T-helper 2 cell treated with Interferon-gamma antibody and Interleukin-4, amounts not matched to agents 5 μg/mL and 100 μg/mL, for 36 hours (primary cell): Measurements from ENCODE around the gene MOB2.
"Not testable (repeated sequence)": the region's sequence is repeated elsewhere in the genome, so short reads cannot be mapped to it uniquely, and the experiment has no call there.

Source experiments
- DNase-seq: peaks from one replicate; pipeline ENCODE4 v3.0.0; 2021; ENCODE audit warnings: low spot score
- H3K27ac Mint-ChIP-seq: one replicate; pipeline ENCODE4 v1.8.0; 2021; ENCODE audit warnings: mild to moderate bottlenecking, mixed read lengths
- H3K27me3 Mint-ChIP-seq: one replicate; pipeline ENCODE4 v1.8.0; 2021; ENCODE audit warnings: low read depth, mixed read lengths
- H3K36me3 Mint-ChIP-seq: one replicate; pipeline ENCODE4 v1.8.0; 2021; ENCODE audit warnings: low read depth, mixed read lengths
- H3K4me1 Mint-ChIP-seq: one replicate; pipeline ENCODE4 v1.8.0; 2021; ENCODE audit warnings: low read depth, mixed read lengths
- H3K4me3 Mint-ChIP-seq: one replicate; pipeline ENCODE4 v1.8.0; 2022; ENCODE audit warnings: mild to moderate bottlenecking, moderate library complexity, mixed read lengths
- H3K9me3 Mint-ChIP-seq: one replicate; pipeline ENCODE4 v1.8.0; 2021; ENCODE audit warnings: mixed read lengths

The MOB2 gene

GRCh38 chr11:1440066-1440465, 46.5 kb downstream of the MOB2 start:
- H3K9me3 Mint-ChIP-seq, result no peaks in the 10 kb centered on the region
- H3K27me3 Mint-ChIP-seq, result no peaks in the 10 kb centered on the region
- no peaks in the 10 kb centered on the region for H3K36me3 Mint-ChIP-seq
- no peak for DNase-seq
- H3K27ac Mint-ChIP-seq, result no peak overlapping the region
- no peaks in the 10 kb centered on the region for H3K4me1 Mint-ChIP-seq
- H3K4me3 Mint-ChIP-seq, result no peak overlapping the region

DNA sequence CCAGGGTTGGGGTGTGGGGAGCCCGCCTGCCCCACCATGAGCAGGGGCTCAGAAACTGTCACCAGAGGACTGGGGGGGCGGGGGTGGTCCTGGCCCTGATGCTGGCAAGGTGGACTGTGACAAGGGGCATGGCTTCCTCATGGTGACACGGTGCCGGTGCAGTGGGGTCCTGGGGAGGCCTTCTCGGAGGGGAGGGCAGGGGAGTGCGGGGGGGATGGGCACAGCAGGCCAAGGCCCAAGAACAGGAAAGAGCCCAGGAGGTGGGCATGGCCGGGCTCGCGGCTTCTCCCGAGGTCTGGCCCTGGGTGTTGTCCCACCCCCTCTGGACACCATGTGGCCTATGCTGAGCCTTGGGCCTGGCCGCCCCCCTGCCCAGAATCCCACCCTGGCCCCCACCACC, 47.2 kb downstream of the MOB2 start:
- no peaks in the 10 kb centered on the region for H3K27me3 Mint-ChIP-seq

GRCh38 chr11:1438967-1439330, 47.6 kb downstream of the MOB2 start:
- Mint-ChIP-seq H3K4me3 (no peak overlapping the region), H3K27me3 (no peaks in the 10 kb centered on the region), H3K36me3 (no peaks in the 10 kb centered on the region)

More for the DNA sequence above, 47.2 kb downstream of the MOB2 start:
- H3K4me3 Mint-ChIP-seq, result no peak overlapping the region
- no peak overlapping the region for H3K27ac Mint-ChIP-seq
- H3K9me3 Mint-ChIP-seq, result no peaks in the 10 kb centered on the region
- no peak for DNase-seq
- no peaks in the 10 kb centered on the region for H3K36me3 Mint-ChIP-seq
- H3K4me1 Mint-ChIP-seq, result no peaks in the 10 kb centered on the region

DNA sequence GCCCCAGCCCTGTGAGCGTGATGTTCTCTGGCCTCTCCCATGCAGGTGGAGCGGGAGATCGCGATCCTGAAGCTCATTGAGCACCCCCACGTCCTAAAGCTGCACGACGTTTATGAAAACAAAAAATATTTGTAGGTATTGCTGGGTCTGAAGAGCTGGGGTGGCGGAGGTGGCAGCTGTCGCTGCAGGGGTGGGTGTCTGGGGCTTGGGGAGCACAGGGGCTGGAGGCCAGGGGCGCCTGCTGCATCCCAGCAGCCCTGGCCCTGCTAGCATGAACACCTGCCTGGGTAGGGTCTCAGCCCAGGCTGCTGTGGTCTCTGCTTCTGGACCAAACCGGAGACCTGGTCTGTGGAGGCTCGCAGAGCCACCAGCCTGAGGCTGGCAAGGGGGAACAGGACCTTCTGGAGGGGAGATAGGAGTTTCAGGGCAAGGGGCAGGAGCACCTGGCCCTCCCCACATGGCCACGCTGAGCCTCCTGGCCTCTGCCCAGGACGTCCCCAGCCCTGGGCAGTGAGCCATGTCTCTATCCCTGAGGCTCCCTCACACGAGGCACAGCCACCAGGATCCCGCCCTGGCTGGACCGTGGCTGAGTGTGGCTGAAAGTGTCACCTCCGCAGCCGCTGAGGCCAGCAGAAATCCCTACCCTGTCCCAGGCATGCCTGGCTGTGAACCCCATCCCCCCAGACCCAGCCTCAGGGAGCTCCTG, 48.2 kb downstream of the MOB2 start:
- no peaks in the 10 kb centered on the region for H3K27me3 Mint-ChIP-seq
- no peaks in the 10 kb centered on the region for H3K4me1 Mint-ChIP-seq
- no peaks in the 10 kb centered on the region for H3K9me3 Mint-ChIP-seq
- no peak overlapping the region for H3K4me3 Mint-ChIP-seq
- H3K36me3 Mint-ChIP-seq, result no peaks in the 10 kb centered on the region
- no peak for DNase-seq
- H3K27ac Mint-ChIP-seq, result no peak overlapping the region

More at GRCh38 chr11:1438967-1439330, 47.6 kb downstream of the MOB2 start:
- Mint-ChIP-seq H3K4me1 (no peaks in the 10 kb centered on the region), H3K9me3 (no peaks in the 10 kb centered on the region), H3K27ac (no peak overlapping the region)
- no peak for DNase-seq

DNA sequence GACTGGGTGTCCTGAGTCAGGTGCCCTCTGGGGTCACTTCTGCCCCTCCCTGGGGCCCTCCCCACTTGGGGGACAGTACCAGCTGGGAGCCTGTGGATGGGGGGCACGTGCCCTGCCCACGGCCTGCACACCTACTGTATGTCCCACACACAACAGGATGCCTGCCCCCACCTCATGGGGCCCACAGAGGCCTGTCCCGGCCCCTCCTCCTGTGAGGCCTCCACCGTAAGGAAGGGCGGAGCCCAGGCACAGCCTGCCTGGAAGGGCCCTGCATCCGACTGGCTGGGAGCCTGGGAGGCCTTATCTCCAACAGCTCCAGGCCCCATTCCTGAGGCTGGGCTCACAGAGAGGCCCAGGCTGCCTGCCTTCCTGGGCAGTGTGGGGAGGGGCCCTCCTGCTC, 49.1 kb downstream of the MOB2 start:
- Mint-ChIP-seq H3K27me3 (no peaks in the 10 kb centered on the region), H3K4me3 (no peak overlapping the region), H3K4me1 (no peaks in the 10 kb centered on the region), H3K36me3 (no peaks in the 10 kb centered on the region), H3K9me3 (no peaks in the 10 kb centered on the region), H3K27ac (no peak overlapping the region)
- no peak for DNase-seq

DNA sequence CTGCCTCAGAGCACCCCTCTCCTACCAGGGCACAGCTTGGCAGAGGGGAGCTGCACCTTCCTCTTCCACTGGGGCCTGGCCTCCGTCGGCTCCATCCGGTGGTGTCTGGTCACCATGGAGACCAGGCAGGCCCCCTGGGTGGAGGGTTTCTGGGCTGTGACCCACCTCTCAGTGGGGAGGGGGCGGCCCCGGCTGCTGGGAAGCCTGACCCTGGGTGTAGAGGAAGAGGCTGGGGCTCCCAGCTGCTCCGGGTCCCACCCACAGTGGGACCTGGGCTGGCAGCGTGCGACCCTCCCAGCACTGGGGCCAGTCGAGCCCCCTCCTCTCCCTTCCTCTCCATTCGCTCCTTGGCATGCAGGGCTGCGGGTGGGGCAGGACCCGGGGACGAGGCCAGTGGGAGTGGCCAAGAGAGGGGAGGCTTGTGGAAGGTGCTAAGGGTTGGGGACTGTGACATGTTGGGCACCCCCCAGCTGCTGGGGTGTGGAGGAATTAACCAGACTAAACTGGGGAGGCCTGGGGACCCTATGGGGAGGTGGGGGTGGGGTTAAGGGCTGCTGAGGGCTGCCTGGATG, 50.0 kb downstream of the MOB2 start:
- H3K4me3 Mint-ChIP-seq, result no peak overlapping the region
- no peaks in the 10 kb centered on the region for H3K27me3 Mint-ChIP-seq
- no peak overlapping the region for H3K27ac Mint-ChIP-seq
- DNase-seq, result no peak
- no peaks in the 10 kb centered on the region for H3K4me1 Mint-ChIP-seq
- no peaks in the 10 kb centered on the region for H3K36me3 Mint-ChIP-seq
- no peaks in the 10 kb centered on the region for H3K9me3 Mint-ChIP-seq

DNA sequence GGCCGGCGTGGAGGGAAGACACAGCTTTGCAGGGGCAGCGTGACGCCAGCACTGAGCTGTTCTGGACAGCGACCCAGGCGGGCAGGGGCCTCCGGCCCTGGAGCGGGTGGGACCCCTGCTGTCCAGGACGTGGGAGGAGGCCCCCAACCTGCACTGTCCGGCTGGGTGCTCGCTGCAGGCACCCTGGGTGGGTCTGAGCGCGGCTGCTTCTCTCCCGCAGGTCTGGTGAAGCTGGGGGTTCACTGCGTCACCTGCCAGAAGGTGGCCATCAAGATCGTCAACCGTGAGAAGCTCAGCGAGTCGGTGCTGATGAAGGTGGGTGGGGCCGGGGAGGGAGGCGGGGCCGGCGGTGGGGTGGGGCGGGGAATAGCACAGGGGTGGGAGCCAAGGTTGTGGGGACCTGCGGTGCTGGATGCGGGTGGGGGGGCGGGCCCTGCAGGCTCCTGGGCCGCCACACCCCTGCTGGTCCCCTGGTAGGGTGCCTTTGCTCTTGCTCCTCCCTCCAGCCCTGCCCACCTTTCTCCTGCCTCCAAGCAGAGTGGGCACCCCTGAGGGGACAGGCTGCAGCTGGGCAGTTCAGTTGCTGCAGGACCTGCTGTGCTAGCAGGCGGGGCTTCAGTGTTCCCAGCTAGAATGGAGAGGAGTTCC, 50.6 kb downstream of the MOB2 start:
- Mint-ChIP-seq H3K4me3 (no peak overlapping the region), H3K9me3 (no peaks in the 10 kb centered on the region), H3K27me3 (no peaks in the 10 kb centered on the region), H3K4me1 (no peaks in the 10 kb centered on the region), H3K36me3 (no peaks in the 10 kb centered on the region), H3K27ac (no peak overlapping the region)
- DNase-seq, result no peak

GRCh38 chr11:1435479-1435819, 51.1 kb downstream of the MOB2 start:
- H3K36me3 Mint-ChIP-seq, H3K9me3 Mint-ChIP-seq, H3K27ac Mint-ChIP-seq, H3K27me3 Mint-ChIP-seq, H3K4me1 Mint-ChIP-seq, H3K4me3 Mint-ChIP-seq, DNase-seq: not testable (repeated sequence)

GRCh38 chr11:1433977-1434640, 52.5 kb downstream of the MOB2 start:
- Mint-ChIP-seq H3K9me3 (no peaks in the 10 kb centered on the region), H3K4me3 (no peak overlapping the region), H3K27me3 (no peaks in the 10 kb centered on the region), H3K27ac (no peak overlapping the region), H3K4me1 (no peaks in the 10 kb centered on the region), H3K36me3 (no peaks in the 10 kb centered on the region)
- no peak for DNase-seq

DNA sequence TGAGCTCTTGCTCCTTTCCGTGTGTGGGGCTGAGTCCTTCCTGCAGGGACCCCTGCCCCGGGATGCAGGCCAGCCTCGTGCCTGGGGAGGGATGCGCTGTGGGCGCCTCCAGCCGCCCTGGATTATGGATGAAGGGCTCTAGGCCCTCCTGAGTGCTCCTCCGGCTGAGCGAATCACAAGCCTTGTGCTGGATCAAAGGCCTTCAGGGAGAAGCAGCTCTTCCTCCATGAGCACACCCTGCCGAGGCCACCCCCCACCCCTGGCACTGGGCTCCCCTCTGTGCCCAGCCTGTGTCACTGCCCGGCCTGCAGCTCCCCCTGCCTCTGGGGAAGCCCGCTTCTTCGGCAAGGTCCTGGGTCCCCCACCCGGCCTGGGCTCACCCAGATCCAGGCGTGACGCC, 53.0 kb downstream of the MOB2 start:
- Mint-ChIP-seq H3K27me3 (no peaks in the 10 kb centered on the region), H3K4me1 (no peaks in the 10 kb centered on the region), H3K36me3 (no peaks in the 10 kb centered on the region), H3K9me3 (no peaks in the 10 kb centered on the region), H3K27ac (no peak overlapping the region), H3K4me3 (no peak overlapping the region)
- DNase-seq, result no peak

- Mint-ChIP-seq H3K27me3 (no peaks in the 10 kb centered on the region), H3K36me3 (no peaks in the 10 kb centered on the region), H3K4me1 (no peaks in the 10 kb centered on the region), H3K4me3 (no peak overlapping the region), H3K27ac (no peak overlapping the region), H3K9me3 (no peaks in the 10 kb centered on the region)
- no peak for DNase-seq
Measured at GRCh38 chr11:1428762-1429316, 57.7 kb downstream of the MOB2 start.

- Mint-ChIP-seq H3K4me3 (no peak overlapping the region), H3K27me3 (no peaks in the 10 kb centered on the region), H3K36me3 (no peaks in the 10 kb centered on the region), H3K4me1 (no peaks in the 10 kb centered on the region), H3K9me3 (no peaks in the 10 kb centered on the region), H3K27ac (no peak overlapping the region)
- no peak for DNase-seq
Measured at GRCh38 chr11:1425439-1425838, 61.1 kb downstream of the MOB2 start.

- H3K27ac Mint-ChIP-seq, result no peak overlapping the region
- H3K36me3 Mint-ChIP-seq, result no peaks in the 10 kb centered on the region
- DNase-seq, result no peak
- no peaks in the 10 kb centered on the region for H3K4me1 Mint-ChIP-seq
- no peaks in the 10 kb centered on the region for H3K27me3 Mint-ChIP-seq
- H3K4me3 Mint-ChIP-seq, result no peak overlapping the region
- peaks cover under 1% of the 10 kb centered on the region for H3K9me3 Mint-ChIP-seq
Measured at GRCh38 chr11:1425006-1425405, 61.6 kb downstream of the MOB2 start.

- not testable (repeated sequence) for H3K4me1 Mint-ChIP-seq, H3K9me3 Mint-ChIP-seq, H3K36me3 Mint-ChIP-seq, H3K27me3 Mint-ChIP-seq, H3K27ac Mint-ChIP-seq, DNase-seq, H3K4me3 Mint-ChIP-seq
Measured at GRCh38 chr11:1423406-1423805, 63.2 kb downstream of the MOB2 start.
